Neutrophil (primary cell): ENCODE data around the gene KCTD5.

Experiments
- H3K27ac ChIP-seq: fragments of 200-600 bp; sonication (generic); 2 replicates; pipeline ENCODE4 v1.5.1; 2016; ENCODE audit warnings: mild to moderate bottlenecking, moderate library complexity
- H3K27me3 ChIP-seq: fragments of 200-600 bp; sonication (generic); 2 replicates; pipeline ENCODE4 v1.6.0; 2016; ENCODE audit warnings: mild to moderate bottlenecking
- H3K36me3 ChIP-seq: fragments of 200-600 bp; sonication (generic); 2 replicates; pipeline ENCODE4 v1.5.1; 2017
- H3K4me1 ChIP-seq, 2 experiments: fragments of 200-600 bp in 1 of 2; sonication (generic) in 1 of 2; 1 replicate in 1 of 2; 2 replicates in 1 of 2; pipeline versions ENCODE4 v1.5.1 to v1.6.1; 2013 to 2016; ENCODE audit warnings: low read depth in 1 of 2, low read length in 1 of 2, mild to moderate bottlenecking in 1 of 2, moderate library complexity in 1 of 2; ENCODE audit not compliant: control insufficient read depth in 1 of 2, insufficient read depth in 1 of 2
- H3K4me3 ChIP-seq, 2 experiments: fragments of 200-600 bp in 1 of 2; sonication (generic) in 1 of 2; 1 replicate in 1 of 2; 2 replicates in 1 of 2; pipeline ENCODE4 v1.5.1; 2013 to 2016; ENCODE audit warnings: low read depth in 1 of 2, low read length in 1 of 2, mild to moderate bottlenecking in 1 of 2, moderate library complexity in 1 of 2
- H3K9me3 ChIP-seq: fragments of 200-600 bp; sonication (generic); 2 replicates; pipeline ENCODE4 v1.5.1; 2016
- TF ChIP-seq, protein P1 (sequence below): fragments of 200-600 bp; sonication (generic); IDR thresholded peaks from 2 replicates; pipeline ENCODE4 v1.5.1; 2016; ENCODE audit warnings: antibody characterized with exemption

Gene KCTD5

DNA sequence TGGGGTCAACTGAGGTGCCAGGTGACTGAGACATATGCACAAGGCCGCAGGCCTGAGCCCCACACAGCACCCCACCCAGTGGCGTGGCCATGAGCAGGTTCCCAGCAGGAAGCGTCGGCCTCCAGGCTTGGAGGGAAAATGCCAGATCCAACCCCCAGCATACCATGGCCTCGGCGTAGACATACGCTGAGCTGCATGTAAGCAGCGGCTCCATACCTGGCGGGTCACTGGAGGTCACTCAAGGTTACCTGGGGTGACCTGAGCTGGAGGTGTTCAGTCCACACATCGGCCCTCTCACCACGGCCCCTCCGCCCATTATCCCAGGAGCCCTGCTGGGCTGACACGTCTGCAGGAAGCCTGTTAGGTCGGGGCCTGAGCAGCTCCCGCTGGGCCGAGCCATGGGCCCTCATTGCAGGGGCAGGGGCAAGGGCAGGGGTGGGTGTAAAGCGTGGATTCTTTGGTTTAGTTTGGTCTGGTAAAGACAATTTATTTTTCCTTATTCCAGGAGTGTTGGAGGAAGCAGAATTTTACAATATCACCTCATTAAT is 15.2 kb downstream of the KCTD5 start:
- Histone ChIP-seq H3K4me1 (no peaks in the 10 kb centered on the region), H3K36me3 (peaks cover 66% of the 10 kb centered on the region), H3K27ac (no peak overlapping the region), H3K27me3 (no peaks in the 10 kb centered on the region), H3K4me3 (no peak overlapping the region), H3K9me3 (no peaks in the 10 kb centered on the region)
- TF ChIP-seq, protein P1, sequence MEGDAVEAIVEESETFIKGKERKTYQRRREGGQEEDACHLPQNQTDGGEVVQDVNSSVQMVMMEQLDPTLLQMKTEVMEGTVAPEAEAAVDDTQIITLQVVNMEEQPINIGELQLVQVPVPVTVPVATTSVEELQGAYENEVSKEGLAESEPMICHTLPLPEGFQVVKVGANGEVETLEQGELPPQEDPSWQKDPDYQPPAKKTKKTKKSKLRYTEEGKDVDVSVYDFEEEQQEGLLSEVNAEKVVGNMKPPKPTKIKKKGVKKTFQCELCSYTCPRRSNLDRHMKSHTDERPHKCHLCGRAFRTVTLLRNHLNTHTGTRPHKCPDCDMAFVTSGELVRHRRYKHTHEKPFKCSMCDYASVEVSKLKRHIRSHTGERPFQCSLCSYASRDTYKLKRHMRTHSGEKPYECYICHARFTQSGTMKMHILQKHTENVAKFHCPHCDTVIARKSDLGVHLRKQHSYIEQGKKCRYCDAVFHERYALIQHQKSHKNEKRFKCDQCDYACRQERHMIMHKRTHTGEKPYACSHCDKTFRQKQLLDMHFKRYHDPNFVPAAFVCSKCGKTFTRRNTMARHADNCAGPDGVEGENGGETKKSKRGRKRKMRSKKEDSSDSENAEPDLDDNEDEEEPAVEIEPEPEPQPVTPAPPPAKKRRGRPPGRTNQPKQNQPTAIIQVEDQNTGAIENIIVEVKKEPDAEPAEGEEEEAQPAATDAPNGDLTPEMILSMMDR = no peak

DNA sequence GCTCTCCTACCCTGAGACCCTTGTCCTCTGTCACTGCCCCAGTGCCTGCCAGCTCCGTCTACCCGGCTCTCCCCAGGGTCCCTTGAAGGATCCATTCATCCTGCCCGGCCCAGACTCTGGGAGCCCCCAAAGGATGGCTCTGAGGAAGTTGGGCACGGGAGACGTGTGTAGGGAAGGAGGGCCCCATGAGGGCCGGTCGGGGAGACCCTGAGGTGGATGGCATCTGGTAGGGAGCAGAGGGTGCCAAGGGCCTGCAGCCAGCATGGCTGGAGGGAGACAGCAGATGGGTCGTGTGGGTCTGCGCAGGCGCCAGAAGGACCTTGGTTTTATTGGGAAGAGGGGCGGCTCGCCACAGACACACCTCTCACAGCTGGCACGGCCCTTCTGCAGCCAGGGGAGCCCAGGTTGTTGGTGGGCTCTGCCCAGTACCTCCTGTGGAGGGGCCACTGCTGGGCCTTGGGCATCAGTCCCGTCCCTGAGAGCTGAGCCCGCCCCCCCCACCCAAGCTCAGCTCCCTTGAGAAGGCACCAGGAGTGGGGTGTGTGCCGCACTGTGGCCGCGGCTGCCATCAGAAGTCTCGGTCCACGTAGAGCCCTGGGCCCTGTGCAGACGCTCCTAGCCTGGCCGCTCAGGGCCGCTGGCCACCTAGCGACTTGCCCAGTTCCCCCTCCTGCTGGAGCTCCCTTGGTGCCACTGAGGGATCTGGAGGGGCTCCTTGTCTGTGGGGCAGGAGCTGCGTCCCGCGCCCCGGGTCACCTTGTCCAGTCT is 16.0 kb downstream of the KCTD5 start:
- no peaks in the 10 kb centered on the region for H3K27me3 ChIP-seq
- no peak overlapping the region for H3K4me3 ChIP-seq
- no peaks in the 10 kb centered on the region for H3K4me1 ChIP-seq
- TF ChIP-seq, protein P1 = no peak
- H3K9me3 ChIP-seq = no peaks in the 10 kb centered on the region
- H3K36me3 ChIP-seq = peaks cover 70% of the 10 kb centered on the region
- no peak overlapping the region for H3K27ac ChIP-seq

DNA sequence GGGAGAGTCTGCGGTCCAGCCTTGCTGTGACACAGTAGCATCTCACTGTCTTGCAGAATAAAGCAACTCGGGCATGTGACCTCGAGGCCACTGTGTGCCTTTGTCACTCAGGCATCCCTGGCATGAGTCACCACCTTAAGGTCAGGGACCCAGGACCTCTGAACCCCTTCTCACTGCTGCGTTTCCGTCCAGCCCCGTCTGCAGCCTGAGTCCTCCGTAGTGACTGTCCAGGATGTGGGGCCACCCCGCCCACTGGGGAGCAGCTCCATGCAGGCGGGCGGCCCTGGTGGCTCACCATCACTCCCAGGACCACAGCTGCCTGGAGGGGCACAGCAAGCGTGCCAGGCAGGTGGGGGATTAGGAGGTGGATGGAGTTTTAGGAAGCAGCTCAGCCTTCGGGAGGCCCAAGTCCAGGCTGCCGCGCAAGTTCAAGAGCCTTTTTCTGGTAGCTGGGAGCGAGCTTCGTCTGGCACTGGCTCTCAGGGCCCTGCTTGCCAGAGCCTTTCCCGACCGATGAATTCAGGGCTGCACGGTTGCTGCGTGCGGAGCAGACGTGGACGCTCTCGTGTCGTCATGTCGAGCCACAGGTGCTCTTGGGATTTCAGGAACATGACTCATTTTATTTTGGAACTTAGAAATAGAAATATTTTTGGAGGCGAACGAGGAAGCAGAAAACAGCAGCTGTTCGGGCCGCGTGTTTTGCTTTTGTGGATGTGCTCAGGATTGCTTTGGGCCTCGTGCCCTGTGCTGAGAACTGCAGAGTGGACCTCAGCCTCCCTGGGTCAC is 16.8 kb downstream of the KCTD5 start:
- TF ChIP-seq, protein P1 = no peak
- Histone ChIP-seq H3K9me3 (no peaks in the 10 kb centered on the region), H3K27me3 (no peaks in the 10 kb centered on the region), H3K27ac (no peak overlapping the region), H3K4me3 (no peak overlapping the region), H3K36me3 (peaks cover 79% of the 10 kb centered on the region), H3K4me1 (no peaks in the 10 kb centered on the region)

DNA sequence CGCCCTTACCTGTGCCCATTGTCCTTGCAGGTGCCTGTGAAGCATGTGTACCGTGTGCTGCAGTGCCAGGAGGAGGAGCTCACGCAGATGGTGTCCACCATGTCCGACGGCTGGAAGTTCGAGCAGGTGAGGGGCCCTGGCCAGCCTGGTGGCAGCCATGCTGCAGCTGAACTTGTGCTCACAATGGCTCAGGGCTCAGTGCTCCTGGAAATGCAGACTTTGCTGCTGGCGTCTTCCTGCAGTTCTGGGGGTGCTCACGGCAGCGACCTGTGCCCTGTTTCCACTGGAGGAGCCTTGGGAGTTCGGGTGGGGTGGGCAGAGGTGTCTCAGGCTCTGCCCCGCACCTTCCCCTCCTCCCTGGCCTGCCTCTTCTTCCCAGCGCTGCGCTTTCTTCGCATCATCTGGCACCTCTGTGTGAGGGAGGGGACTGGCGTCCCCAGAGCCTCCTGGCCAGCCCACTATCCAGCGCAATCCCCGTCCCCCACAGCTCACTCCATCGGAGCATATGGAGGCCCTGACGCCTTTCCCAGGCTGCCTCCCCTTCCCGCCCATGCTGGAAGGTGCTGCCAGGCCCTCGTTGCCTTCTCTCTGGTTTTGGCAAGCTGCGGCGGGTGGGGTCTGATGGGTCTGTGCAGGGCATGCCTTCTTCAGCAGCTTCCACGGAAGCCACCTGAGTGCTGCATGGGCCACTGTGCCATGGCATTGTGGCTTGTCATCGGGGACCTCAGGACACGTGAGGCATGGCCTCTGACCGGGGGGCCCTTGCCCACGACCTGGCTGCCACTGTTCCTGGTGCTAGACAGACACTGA is 17.7 kb downstream of the KCTD5 start:
- TF ChIP-seq, protein P1 = no peak
- no peak overlapping the region for H3K4me3 ChIP-seq
- no peak overlapping the region for H3K27ac ChIP-seq
- H3K9me3 ChIP-seq = no peaks in the 10 kb centered on the region
- no peaks in the 10 kb centered on the region for H3K27me3 ChIP-seq
- peaks cover 87% of the 10 kb centered on the region for H3K36me3 ChIP-seq
- no peaks in the 10 kb centered on the region for H3K4me1 ChIP-seq

DNA sequence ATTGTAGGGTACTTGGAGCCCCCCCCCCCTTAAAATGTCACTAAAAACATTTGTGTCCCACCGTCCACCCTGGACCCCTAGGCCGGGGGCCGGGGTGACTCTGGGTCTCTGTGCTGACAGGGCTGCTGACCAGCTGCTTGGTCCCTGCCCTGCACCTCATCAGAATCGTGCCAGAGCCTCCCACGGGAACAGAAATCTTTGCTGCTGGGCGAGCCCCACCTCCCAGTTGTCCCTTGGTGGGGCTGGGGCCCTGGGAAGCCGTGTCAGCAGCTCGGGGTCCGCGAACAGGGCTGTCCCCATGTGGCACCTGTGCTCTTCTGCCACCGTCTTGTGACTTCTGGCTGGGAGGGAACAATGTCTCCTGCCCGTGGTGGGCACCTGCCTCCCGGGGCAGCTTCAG is 18.5 kb downstream of the KCTD5 start:
- H3K9me3 ChIP-seq = no peaks in the 10 kb centered on the region
- H3K36me3 ChIP-seq = peaks cover 95% of the 10 kb centered on the region
- no peak overlapping the region for H3K27ac ChIP-seq
- H3K27me3 ChIP-seq = no peaks in the 10 kb centered on the region
- H3K4me3 ChIP-seq = no peak overlapping the region
- H3K4me1 ChIP-seq = no peaks in the 10 kb centered on the region
- TF ChIP-seq, protein P1 = no peak
